Activated T-helper 1 cell treated with anti-CD3 and anti-CD28 coated beads, Interleukin-2, amount 50 U/mL, for 16 hours (primary cell): ENCODE measurements around the gene KCNH2.

Source experiments
- DNase-seq, 2 donors: peaks; one replicate each; pipeline ENCODE4 v3.0.0-alpha.2; 2020; ENCODE audit warnings: low read depth in 1 of 2, low spot score in 1 of 2

Gene KCNH2

DNA sequence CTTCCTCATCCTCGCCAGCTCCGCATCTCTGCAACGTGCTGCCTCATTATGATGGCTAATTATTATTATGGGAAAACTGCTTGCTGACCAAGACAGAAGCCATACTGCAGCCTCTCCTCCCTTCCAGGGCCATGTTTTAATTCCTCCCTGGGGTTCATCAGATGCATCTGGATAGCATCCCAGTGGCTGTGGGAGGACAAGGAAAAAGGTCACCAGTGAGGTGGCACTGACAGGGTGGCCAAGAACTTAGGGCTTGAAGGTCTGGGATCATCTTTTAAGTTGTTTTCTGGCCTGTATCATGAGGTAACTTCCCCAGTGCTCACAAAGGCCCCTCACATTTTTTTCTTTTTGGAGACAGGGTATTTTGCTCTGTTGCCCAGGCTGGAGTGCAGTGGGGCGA, 39.6 kb downstream of the KCNH2 start:
- no peak for DNase-seq

DNA sequence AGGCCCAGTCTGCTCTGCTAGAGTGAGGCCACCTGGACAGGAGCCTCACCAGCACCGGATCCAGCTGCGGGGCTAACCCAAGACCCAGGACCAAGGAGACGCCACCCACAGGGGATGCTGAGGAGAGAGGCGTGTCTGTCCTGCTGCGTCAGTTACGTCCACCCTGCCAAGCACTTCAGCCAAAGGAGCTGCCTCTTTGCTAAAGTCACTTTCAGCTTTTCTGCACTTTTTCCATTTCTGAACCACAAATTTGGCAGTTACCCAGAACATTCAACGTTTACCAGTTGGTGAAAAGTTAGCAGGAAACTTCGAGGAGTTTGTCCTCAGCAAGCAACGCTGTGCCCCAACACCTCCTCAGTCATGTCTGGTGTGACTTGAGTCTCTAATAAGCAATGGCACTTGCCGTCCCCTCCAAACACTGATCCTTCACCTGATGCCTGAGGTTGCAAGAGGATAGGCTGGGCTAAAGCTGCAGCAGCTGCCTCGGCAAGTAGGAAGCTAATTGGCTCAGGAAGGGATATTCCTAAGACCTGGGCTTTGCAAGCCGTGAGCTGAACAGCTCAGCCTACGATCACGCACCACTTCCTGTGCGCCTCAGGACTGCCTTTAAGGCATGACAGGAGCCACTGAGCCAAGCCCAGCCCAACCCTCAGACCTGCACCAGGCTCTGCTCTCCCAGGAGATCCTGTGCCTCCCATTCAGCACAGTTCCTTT, 40.1 kb downstream of the KCNH2 start:
- DNase-seq: no peak

DNA sequence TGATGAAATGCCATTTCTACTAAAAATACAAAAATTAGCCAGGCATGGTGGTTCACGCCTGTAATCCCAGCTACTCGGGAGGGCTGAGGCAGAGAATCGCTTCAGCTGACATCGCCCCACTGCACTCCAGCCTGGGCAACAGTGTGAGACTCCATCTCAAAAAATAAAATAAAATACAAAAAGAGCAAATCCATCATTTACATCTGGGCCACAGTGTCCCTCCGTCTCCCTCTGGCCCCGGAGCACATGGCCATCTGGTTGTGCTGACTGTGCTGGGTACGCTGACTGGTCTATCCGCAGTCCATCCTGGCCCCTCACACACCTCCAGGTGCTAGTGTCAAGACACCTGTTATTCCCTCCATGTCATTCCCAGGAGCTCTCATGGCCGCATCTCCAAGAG, 42.1 kb downstream of the KCNH2 start:
- DNase-seq: no peak

DNA sequence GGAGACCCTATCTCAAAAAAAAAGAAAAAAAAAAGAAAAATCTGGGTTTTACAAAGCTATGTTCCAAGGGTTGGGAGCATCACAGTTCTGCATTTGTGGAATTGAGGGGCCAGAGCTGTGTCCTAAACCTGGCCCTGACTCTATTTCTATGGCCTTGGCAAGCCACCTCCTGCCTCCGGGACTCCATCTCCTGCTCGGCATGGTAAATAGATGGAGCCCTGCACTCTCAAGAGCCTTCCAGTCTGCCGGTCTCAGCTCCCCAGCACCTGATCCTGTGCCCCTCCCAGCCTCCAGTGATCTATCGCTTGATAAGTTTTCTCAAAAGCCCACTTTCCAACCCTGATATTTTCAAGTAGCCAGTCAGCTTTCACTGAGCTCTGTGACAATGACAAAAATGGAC, 43.0 kb downstream of the KCNH2 start:
- DNase-seq: no peak

DNA sequence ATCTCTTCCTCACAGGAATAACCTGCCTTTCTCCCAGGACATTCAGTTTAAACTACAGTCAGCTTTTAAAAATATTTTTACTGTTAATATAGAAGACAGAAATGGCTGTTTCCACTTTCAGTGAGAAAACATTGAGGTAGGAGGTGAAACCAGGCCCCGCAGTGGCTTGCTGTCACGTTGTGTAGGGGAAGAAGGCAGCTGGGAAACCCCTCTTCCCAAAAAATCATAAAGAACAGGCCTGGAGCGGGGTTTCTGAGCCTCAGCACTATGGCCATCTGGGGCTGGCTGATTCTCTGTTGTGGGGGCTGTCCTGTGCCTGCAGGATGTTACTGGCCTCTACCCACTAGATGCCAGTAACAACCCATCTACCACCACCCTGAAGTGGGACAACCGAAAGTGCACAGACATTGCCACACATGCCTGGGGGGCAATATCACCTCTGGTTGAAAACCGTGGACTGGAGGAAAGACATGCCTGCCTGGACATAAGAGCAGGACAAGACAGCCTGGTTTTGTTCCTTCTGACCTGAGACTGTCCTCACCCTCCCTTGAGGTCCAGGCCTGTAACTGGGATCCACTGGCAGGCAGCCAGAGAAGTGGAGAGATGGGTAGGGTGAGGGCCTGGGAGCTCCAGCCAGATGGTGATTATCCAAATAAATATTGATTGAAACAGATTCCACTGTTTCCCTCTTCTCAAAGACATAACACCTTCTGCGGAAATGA, 43.9 kb downstream of the KCNH2 start:
- DNase-seq: no peak

DNA sequence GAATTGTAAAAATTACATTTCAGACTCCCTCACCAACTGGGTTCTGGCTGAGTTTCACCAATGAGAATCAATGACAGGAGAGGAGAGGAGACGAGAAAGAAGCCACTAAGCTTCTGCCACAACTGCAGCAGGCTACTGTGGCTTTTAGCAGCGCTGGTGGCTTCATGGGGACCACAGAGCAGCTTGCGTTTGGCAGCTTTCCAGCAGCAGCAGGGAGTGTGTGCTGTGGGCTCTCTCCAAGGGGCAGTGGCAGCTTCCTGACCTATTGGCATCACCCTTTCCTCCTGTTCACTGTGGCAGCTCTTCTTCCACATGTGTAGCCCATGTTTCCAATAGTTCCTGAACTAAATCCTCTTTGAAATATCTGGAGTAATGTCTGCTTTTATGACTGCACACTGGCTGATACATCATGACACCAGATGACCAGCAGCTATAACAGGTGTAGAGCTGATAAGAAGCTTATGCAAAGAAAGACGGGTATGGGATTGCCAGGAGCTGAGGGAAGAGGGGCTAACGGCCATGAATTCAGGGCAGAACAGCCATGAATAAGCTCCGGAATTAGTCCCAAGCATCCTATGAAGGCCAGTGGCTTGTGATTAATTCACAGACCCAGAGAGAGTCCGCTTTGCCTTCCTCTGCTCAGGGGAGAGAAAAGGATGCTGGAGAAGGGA, 46.8 kb downstream of the KCNH2 start:
- DNase-seq: no peak

DNA sequence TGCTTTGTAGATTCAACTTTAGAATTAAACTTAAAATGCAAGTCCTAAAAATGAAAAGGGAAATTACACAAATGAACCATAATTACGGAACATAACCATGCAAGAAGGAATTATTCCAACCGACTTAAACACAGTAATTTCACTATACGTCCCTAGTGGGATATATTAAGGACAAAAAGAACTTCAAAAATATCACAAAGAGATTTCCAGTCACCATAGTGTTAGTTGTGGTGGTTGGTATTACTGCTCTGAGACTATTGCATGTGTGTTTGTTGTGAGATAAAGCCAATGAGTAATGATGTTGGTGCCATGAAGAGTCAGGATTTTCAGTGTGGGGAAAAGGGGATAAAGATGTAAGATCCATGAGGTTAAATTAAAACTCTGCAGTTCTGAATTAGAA, 49.6 kb downstream of the KCNH2 start:
- no peak for DNase-seq

DNA sequence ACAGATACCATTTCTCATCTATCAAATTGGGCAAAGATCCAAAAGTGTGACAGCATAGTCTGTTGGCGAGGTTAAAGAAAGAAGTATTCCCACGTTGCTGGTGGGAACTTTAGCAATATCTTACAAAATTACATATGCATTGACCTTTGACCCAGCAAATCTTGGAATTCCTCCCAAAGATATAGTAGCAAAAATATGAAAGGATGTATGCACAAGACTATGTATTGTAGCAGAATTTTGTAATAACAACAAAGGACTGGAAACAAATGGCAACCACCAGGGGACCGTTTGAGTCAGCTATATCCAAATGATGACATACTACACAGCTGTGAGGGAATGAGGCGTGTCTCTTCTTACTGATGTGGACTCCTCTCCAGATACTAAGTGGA, 50.2 kb downstream of the KCNH2 start:
- no peak for DNase-seq

DNA sequence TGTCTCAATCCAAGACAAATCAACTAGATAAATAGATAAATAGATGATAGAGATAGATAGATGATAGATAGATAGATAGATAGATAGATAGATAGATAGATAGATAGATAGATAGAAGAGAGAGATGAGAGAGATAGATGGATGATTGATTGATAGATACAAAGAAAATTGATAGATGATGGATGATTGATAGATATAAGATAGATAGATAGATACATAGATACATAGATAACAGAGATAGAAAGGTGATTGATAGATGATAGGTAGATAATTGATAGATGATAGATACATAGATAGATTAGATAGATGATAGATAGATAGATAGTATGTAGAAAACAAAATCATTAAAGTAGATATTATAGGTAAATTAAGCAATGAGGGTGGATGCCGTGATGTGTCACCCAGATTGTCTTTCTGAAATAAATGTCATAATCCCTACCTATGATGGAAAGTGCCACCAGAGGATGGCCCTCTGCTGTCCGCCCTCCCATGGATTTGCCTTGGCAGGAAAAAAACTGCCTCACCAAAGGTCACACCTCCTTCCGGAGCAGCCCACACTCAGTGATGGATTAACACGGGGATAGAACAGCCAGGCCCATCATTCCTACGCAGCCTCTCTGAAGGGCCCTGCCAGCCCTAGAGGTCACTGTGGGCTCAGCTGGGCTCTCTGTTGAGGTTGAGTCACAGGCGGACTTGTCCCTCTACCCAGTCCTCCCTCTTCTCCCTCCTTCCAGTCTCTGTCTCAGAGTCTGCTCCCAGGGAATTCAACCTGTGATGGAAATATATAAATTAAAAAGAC, 50.8 kb downstream of the KCNH2 start:
- no peak for DNase-seq

DNA sequence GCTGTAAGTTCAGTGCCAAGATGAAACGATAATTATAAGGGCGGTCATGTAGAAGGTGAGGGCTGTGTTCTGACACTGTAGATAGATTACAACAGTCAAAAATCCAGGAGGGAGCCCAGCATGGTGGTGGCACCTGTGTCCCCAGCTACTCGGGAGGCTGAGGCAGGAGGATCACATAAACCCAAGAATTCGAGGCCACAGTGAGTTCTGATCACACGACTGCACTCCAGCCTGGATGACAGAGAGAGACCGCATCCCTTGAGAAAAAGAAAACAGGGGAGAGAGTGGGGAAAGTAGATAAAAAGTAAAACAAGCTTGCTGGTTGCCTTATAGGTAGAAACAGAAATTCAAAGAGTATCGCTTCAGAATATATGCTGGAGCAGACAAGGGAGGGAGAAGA, 52.1 kb downstream of the KCNH2 start:
- no peak for DNase-seq

DNA sequence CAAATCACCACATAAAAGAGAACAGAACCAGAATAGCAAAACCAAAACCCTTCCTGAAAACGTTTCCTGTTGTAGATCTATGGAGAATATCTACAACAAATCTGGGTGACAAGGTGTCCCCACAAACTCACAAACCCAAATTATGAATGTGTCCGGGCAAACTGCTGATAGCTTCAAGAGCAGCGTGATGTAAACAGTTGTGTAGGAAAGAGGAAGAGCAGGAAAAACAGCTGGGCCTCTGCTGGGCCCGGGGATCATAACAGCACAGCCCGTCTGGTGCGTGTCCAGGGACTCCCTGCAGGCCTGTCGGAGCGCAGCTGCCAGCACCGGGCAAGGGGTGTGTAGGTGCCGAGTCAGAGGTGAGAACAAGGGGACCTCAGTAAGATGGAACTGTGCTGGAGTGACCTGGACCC, 53.7 kb downstream of the KCNH2 start:
- DNase-seq: no peak

DNA sequence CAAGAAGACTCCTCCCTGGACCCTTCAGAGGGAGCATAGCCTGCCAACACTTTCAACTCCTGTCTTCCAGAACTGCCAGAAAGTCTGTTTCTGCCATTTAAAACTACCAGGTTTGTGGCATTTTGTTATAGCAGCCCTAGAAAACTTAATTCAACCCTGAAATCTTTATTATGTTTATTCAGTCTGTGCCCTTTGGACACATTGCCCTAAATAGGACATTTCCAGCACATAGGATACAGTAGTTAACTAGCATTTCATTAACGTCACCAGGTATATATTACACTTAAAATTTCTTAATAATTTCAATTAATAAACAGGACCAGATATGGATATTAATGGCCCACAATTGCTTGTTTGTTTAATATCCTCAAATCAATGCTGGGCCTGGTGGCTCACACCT, 54.3 kb downstream of the KCNH2 start:
- DNase-seq: no peak

DNA sequence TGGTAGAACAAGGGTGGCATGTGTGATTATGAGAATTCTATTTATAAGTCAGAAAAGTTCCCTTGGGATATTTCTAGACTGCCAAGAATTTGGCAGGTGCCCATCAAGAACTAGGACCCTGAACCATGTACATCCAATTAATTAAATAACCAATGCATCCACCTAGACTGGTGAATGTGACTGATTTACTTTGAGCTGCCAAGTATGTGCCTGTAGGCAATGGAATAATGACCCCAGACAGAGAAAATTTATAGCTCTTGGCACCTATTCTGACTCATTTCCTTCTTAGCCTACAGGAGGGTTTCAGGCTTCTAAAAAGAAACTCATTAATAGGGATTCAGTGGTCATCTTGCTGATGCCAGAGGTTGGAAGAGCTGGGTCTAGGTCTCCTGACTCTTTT, 54.9 kb downstream of the KCNH2 start:
- DNase-seq: no peak

DNA sequence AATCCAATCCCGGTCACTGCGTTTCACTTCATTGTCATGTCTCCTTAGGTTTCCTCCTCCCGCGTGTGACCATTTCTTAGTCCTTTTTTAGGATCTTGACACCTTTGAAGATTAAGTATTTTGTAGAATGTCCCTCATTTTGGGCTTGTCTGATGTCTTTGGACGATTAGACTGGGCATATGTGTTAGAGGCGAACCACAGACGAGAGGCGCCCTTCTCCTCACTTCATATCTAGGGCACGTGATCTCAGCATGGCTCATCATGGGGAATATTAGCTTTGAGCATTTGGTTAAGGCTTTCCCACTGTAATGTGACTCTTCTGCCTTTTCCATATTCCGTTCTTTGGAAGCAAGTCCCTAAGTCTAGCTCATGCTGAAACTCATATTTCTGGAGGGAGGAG, 59.0 kb downstream of the KCNH2 start:
- DNase-seq: no peak

DNA sequence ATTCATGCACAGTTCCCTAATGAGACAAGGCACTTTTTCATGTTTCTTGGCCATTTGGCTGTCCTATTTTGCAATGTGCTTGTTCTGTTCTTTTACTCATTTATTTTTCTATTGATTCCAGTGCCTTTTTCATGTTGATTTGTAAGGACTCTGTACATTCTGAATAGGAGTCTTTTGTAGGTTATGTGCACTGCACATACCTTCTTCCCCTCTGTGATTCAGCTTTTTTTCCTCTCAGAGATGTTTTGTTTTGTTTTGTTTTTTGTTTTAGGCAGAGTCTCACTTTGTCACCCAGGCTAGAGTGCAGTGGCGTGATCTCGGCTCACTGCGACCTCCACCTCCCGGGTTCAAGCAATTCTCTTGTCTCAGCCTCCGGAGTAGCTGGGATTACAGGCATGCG, 59.7 kb downstream of the KCNH2 start:
- DNase-seq: no peak

DNA sequence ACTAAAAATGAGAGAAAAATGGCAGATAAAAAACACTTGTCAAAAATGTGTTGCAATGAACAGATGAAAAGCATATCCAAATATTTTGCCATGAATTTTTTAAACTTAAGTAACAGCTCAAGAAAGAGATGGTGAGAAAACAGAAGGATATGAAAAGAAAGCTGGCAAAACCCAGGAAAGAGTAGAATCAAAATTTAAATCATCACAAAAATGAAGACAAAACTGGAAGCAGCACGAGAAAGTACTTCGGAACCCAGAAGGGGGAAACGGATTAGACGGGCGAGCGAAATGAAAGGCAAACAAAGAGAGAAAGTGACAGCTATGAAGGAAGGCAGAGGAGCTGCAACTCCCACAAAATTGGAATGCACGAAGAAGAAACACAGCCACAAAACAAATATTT, 60.2 kb downstream of the KCNH2 start:
- no peak for DNase-seq

DNA sequence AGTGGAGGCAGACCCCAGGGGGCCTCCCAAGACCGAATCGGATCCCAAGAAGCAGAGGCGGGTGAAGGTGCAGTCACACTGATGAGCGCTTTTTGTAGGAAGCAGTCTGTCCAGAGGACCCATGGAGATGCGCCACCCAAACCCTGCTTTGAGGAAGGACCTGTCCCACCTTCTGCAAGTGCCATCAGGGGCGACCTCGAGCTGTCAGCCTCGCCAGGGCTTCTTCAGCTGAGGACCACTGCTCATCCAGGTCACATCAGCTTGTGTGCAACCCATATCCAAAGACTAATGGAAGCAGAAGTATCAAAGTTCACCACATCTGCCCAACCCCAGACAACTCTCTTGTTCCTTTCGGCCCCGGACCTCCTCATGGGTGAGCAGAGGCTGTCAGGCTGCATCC, 61.5 kb downstream of the KCNH2 start:
- no peak for DNase-seq

DNA sequence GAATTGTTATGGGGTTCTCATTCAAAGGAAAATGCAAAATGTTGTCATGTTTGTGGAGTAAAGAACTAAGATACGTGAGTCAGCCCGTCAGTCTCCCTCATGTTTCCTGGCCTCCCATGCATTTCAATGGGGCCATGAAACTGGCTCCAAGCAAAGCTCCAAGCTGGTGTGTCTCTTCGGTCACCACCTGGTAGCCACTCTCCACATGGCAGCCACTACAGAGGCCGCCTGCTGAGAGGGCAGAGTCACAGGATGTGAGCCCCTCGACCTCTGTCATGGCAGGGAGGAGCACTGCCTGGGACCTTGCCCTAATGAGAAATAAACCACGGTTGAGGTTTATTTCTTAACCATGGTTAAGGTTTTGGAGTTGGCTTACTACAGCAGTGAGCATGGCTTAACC, 63.2 kb downstream of the KCNH2 start:
- no peak for DNase-seq

DNA sequence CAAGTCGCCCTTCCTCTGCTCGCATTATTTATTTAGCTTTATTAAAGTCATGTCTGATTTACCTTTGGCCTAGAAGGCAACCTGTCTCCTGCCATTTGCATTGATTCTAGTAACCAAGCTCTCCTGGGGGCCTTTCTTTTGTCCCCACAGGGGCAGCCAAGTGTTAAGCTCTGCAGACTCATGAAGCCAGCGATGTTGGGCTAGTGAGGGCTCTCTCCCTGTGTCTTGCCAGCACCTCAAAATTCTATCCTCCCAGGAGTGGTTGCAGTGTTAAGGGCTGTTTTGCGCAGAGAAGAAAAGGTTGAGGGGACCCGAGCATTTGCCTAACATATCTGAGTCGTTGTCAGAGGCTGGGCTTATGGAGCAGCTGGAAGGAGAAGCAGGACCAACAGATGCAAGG, 63.9 kb downstream of the KCNH2 start:
- no peak for DNase-seq

DNA sequence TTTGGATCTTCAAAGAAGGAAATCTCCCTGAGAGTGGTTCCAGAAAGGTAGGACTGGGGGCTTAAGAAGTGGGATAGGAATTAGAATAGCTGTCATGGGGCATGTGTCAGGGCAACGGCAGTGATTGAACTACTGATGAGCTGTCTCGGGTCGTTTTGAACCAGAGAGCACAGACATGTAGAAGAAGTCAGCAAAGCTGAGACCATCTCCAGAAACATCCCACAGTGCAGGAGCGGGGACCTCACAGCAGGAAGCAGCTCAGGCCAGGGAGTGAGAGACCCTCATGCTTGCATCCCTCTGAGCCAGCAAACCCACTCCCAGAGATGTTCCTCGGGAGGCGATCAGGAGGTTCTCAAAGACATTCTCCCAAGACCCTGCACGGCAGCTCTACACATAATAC, 65.7 kb downstream of the KCNH2 start:
- DNase-seq: no peak

DNA sequence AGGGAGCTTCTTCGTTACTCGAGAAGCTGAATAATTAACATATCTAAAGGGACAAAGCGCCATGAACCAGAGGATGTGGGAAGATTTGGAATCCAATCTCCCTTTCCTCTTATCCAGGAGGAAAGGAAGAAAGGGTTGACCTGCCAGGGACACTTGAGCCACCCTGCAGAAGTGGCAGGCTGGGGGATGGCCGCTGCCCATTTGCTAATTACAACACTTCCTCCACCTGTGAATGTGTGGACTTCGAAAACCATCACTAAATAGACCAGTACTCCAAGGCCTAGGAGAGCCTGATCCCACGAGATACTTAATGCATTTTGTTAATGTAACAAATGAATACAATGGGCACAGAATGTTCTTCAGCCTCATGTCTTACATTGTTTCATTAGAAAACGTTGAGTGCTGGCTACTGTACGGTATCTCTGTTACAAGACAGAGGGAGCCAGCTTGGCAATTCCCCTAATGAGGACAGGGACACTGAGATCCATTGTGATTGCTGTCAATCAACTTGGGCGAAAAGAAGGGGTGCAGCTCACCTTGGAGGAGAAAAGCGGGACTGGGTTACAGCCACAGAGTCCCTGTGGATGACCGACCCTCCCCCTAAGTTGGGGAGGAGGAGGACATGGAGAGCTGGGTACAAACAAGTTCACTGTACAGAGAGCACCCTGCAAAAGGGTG, 66.4 kb downstream of the KCNH2 start:
- DNase-seq: no peak
